Suprapubic skin (tissue), 4 donors: ENCODE data around the gene SPATA6L.

Source experiments
- EP300 ChIP-seq: sonication (generic); formaldehyde crosslinking; IDR thresholded peaks from one replicate; pipeline ENCODE4 v1.6.1; 2017; ENCODE audit warnings: antibody characterized with exemption
- POLR2A ChIP-seq, 2 donors: fragments of 450-650 bp; IDR thresholded peaks; one replicate each; pipeline ENCODE4 v1.6.1; 2017; ENCODE audit warnings: antibody characterized with exemption in 2 of 2, mild to moderate bottlenecking in 2 of 2, moderate library complexity in 2 of 2
- POLR2AphosphoS5 ChIP-seq, 3 donors: sonication (generic); formaldehyde crosslinking; IDR thresholded peaks; one replicate each; pipeline ENCODE4 v1.6.1; 2017; ENCODE audit warnings: antibody characterized with exemption in 3 of 3
- TF ChIP-seq, protein P1 (sequence below), 2 donors: fragments of 200-600 bp in 1 of 2; fragments of 450-650 bp in 1 of 2; sonication (generic) in 1 of 2; IDR thresholded peaks; one replicate each; pipeline ENCODE4 v1.5.1; 2016 to 2019; ENCODE audit warnings: antibody characterized with exemption in 2 of 2, mild to moderate bottlenecking in 1 of 2, moderate library complexity in 1 of 2

DNA sequence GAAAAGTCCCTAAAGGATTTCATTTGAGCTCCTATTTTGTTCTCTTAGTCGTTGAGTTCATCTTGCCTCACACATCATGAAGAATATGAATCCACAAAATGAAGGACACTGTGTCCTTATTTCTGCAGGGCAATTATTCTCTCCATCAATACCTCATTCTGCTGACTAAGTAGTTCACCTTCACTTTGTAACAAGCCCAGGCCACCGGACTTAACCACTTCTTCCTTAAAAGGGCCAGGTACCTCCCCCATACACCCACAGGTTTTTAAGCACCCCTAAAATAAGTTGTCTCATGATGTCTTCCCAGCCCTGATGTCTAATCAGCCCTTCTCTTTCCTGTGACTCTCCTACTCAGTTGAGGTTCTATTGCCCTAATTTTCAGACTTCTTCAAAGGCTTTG is 71.3 kb downstream of the SPATA6L start:
- TF ChIP-seq, protein P1, sequence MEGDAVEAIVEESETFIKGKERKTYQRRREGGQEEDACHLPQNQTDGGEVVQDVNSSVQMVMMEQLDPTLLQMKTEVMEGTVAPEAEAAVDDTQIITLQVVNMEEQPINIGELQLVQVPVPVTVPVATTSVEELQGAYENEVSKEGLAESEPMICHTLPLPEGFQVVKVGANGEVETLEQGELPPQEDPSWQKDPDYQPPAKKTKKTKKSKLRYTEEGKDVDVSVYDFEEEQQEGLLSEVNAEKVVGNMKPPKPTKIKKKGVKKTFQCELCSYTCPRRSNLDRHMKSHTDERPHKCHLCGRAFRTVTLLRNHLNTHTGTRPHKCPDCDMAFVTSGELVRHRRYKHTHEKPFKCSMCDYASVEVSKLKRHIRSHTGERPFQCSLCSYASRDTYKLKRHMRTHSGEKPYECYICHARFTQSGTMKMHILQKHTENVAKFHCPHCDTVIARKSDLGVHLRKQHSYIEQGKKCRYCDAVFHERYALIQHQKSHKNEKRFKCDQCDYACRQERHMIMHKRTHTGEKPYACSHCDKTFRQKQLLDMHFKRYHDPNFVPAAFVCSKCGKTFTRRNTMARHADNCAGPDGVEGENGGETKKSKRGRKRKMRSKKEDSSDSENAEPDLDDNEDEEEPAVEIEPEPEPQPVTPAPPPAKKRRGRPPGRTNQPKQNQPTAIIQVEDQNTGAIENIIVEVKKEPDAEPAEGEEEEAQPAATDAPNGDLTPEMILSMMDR (IDR thresholded peaks at IDR 0.05), result no peak
- no peak for TF ChIP-seq EP300
- TF ChIP-seq POLR2A (IDR thresholded peaks at IDR 0.05), result no peak
- no peak for TF ChIP-seq POLR2AphosphoS5 (IDR thresholded peaks at IDR 0.05)
